H9 (cell line): ENCODE results near the gene TEX2. TPM values are rescaled to one million over a fixed set of nuclear protein-coding genes. Genes with fewer than 3 reads are reported as not detected.

Source experiments
- DNase-seq: peaks from one replicate; pipeline ENCODE4 v3.0.0-alpha.2; 2017
- H2AFZ ChIP-seq: one replicate; pipeline ENCODE4 v1.6.1; 2013; ENCODE audit warnings: mild to moderate bottlenecking, low read length, control low read depth, moderate library complexity
- H2AK5ac ChIP-seq: 2 replicates; pipeline ENCODE4 v1.6.1; 2013; ENCODE audit warnings: low read length, control low read depth, mixed read lengths; ENCODE audit not compliant: insufficient read length
- H2BK120ac ChIP-seq: one replicate; pipeline ENCODE4 v1.6.1; 2013; ENCODE audit warnings: low read depth, mild to moderate bottlenecking, low read length, control low read depth, inconsistent platforms; ENCODE audit not compliant: poor library complexity, severe bottlenecking
- H2BK12ac ChIP-seq: 2 replicates; pipeline ENCODE4 v1.6.1; 2013; ENCODE audit warnings: low read length, control low read depth, mixed read lengths, low read depth; ENCODE audit not compliant: insufficient read length
- H2BK15ac ChIP-seq: 2 replicates; pipeline ENCODE4 v1.6.1; 2013; ENCODE audit warnings: low read depth, low read length, control low read depth
- H2BK20ac ChIP-seq: one replicate; pipeline ENCODE4 v1.6.1; 2013; ENCODE audit warnings: low read depth, mild to moderate bottlenecking, low read length, control low read depth, inconsistent platforms; ENCODE audit not compliant: poor library complexity, severe bottlenecking
- H2BK5ac ChIP-seq: 2 replicates; pipeline ENCODE4 v1.6.1; 2013; ENCODE audit warnings: low read length, control low read depth, mixed read lengths; ENCODE audit not compliant: insufficient read length
- H3K14ac ChIP-seq: 2 replicates; pipeline ENCODE4 v1.6.1; 2013; ENCODE audit warnings: low read length, control low read depth; ENCODE audit not compliant: insufficient read depth
- H3K18ac ChIP-seq: 2 replicates; pipeline ENCODE4 v1.6.1; 2013; ENCODE audit warnings: low read depth, mild to moderate bottlenecking, mixed read lengths, low read length, control low read depth; ENCODE audit not compliant: insufficient read length
- H3K23ac ChIP-seq: 2 replicates; pipeline ENCODE4 v1.6.1; 2013; ENCODE audit warnings: low read length, control low read depth, mixed read lengths, low read depth; ENCODE audit not compliant: insufficient read length
- H3K23me2 ChIP-seq: 2 replicates; pipeline ENCODE4 v1.6.1; 2013; ENCODE audit warnings: low read depth, mild to moderate bottlenecking, mixed read lengths, low read length, control low read depth; ENCODE audit not compliant: insufficient read length, poor library complexity, severe bottlenecking
- H3K27ac ChIP-seq: 2 replicates; pipeline ENCODE4 v1.5.1; 2013; ENCODE audit warnings: low read length, control low read depth, mixed read lengths, low read depth; ENCODE audit not compliant: insufficient read length
- H3K27me3 ChIP-seq: 2 replicates; pipeline ENCODE4 v1.6.1; 2013; ENCODE audit warnings: low read length, control low read depth, inconsistent platforms; ENCODE audit not compliant: insufficient read depth
- H3K4ac ChIP-seq: 2 replicates; pipeline ENCODE4 v1.6.1; 2013; ENCODE audit warnings: low read depth, mild to moderate bottlenecking, control low read depth, inconsistent platforms, low read length, moderate library complexity
- H3K4me1 ChIP-seq: 2 replicates; pipeline ENCODE4 v1.6.1; 2013; ENCODE audit warnings: low read length, control low read depth, inconsistent platforms; ENCODE audit not compliant: insufficient read depth
- H3K4me2 ChIP-seq: 2 replicates; pipeline ENCODE4 v1.6.1; 2013; ENCODE audit warnings: low read length, control low read depth, mixed read lengths; ENCODE audit not compliant: insufficient read length, insufficient read depth
- H3K56ac ChIP-seq: 2 replicates; pipeline ENCODE4 v1.6.1; 2013; ENCODE audit warnings: low read depth, mild to moderate bottlenecking, mixed read lengths, low read length, control low read depth; ENCODE audit not compliant: insufficient read length
- H3K79me1 ChIP-seq: 2 replicates; pipeline ENCODE4 v1.6.1; 2013; ENCODE audit warnings: low read depth, mild to moderate bottlenecking, moderate library complexity, low read length, control low read depth, inconsistent platforms; ENCODE audit not compliant: insufficient read depth, poor library complexity, severe bottlenecking
- H3K79me2 ChIP-seq: 2 replicates; pipeline ENCODE4 v1.6.1; 2013; ENCODE audit warnings: low read length, control low read depth, inconsistent platforms; ENCODE audit not compliant: insufficient read depth
- H3K9ac ChIP-seq: 2 replicates; pipeline ENCODE4 v1.6.1; 2013; ENCODE audit warnings: low read length, control low read depth, mixed read lengths; ENCODE audit not compliant: insufficient read length; ENCODE audit errors: extremely low read depth
- H3K9me3 ChIP-seq: one replicate; pipeline ENCODE4 v1.6.1; 2013; ENCODE audit warnings: low read depth, low read length, inconsistent platforms; ENCODE audit not compliant: control insufficient read depth
- H3T11ph ChIP-seq: one replicate; pipeline ENCODE4 v1.6.1; 2013; ENCODE audit warnings: mild to moderate bottlenecking, low read length, control low read depth, inconsistent platforms
- H4K20me1 ChIP-seq: one replicate; pipeline ENCODE4 v1.6.1; 2013; ENCODE audit not compliant: control insufficient read depth, insufficient read length, insufficient read depth
- H4K5ac ChIP-seq: 2 replicates; pipeline ENCODE4 v1.6.1; 2013; ENCODE audit warnings: low read depth, mild to moderate bottlenecking, mixed read lengths, low read length, control low read depth; ENCODE audit not compliant: insufficient read length
- H4K8ac ChIP-seq: replicated peaks from 2 replicates; pipeline ENCODE4 v1.6.1; 2013; ENCODE audit warnings: low read length, control low read depth, mixed read lengths, low read depth; ENCODE audit not compliant: insufficient read length
- H4K91ac ChIP-seq: 2 replicates; pipeline ENCODE4 v1.6.1; 2013; ENCODE audit warnings: low read depth, mild to moderate bottlenecking, moderate library complexity, mixed read lengths, low read length, control low read depth; ENCODE audit not compliant: insufficient read length
- H3K27ac Mint-ChIP-seq, 3 experiments: 2 replicates in 2 of 3; 3 replicates in 1 of 3; pipeline ENCODE4 v1.8.0; 2020 to 2021; ENCODE audit warnings: mixed read lengths in 3 of 3, mild to moderate bottlenecking in 1 of 3, moderate library complexity in 1 of 3
- H3K27me3 Mint-ChIP-seq: 2 replicates; pipeline ENCODE4 v1.8.0; 2021; ENCODE audit warnings: low read depth, mild to moderate bottlenecking, moderate library complexity, mixed read lengths
- H3K36me3 Mint-ChIP-seq, 3 experiments: 2 replicates in 2 of 3; 3 replicates in 1 of 3; pipeline ENCODE4 v1.8.0; 2020 to 2021; ENCODE audit warnings: low read depth in 3 of 3, mixed read lengths in 3 of 3; ENCODE audit not compliant: insufficient read depth in 1 of 3
- H3K4me1 Mint-ChIP-seq, 2 experiments: 2 replicates each; pipeline ENCODE4 v1.8.0; 2020; ENCODE audit warnings: mixed read lengths in 2 of 2
- H3K4me3 Mint-ChIP-seq, 2 experiments: 2 replicates in 1 of 2; 3 replicates in 1 of 2; pipeline ENCODE4 v1.8.0; 2020 to 2021; ENCODE audit warnings: mild to moderate bottlenecking in 2 of 2, mixed read lengths in 2 of 2, moderate library complexity in 1 of 2
- H3K9me3 Mint-ChIP-seq, 2 experiments: 2 replicates in 1 of 2; 3 replicates in 1 of 2; pipeline ENCODE4 v1.8.0; 2020; ENCODE audit warnings: mild to moderate bottlenecking in 2 of 2, mixed read lengths in 2 of 2, moderate library complexity in 1 of 2
- WGBS: extraction: QIAGEN DNeasy Blood & Tissue Kit; methylation state at CpG from one replicate; pipeline ENCODE4 v1.1.7; 2013; ENCODE audit warnings: missing lambda C conversion rate, low lambda C conversion rate, mixed read lengths; ENCODE audit not compliant: insufficient read length; ENCODE audit errors: extremely low coverage; 5-methylcytosine and 5-hydroxymethylcytosine counted together
- total RNA-seq: library from RNA; stranded (reverse); gene quantifications from 2 replicates; pipeline ENCODE4 v1.2.1, GENCODE V29; 2021
- TF ChIP-seq, protein P1 (sequence below): fragments of 200-600 bp; sonication (generic); conservative IDR thresholded peaks from 3 replicates; pipeline ENCODE4 v1.8.0; 2021; ENCODE audit warnings: antibody characterized with exemption, mild to moderate bottlenecking

The TEX2 gene
- total RNA-seq, 1 experiment from 2014 or later, result 12.2 TPM

- no peaks in the 10 kb centered on the region for H3K9me3 ChIP-seq
- no peak overlapping the region for H3K4ac ChIP-seq
- H2AK5ac ChIP-seq, result no peak overlapping the region
- Mint-ChIP-seq H3K27me3 (no peaks in the 10 kb centered on the region), H3K4me3 (no peak overlapping the region), H3K4me1 (peaks cover 22 to 24% of the 10 kb centered on the region in 2 experiments), H3K36me3 (peaks cover 0 to 17% (median 4%) of the 10 kb centered on the region in 3 experiments; a peak in 4 of 7 replicates), H3K27ac (no peak overlapping the region), H3K9me3 (no peaks in the 10 kb centered on the region)
- H3K56ac ChIP-seq, result no peak overlapping the region
- H3K23me2 ChIP-seq, result no peaks in the 10 kb centered on the region
- H4K91ac ChIP-seq, result no peak overlapping the region
- no peak overlapping the region for H3K27ac ChIP-seq
- no peak overlapping the region for H2BK20ac ChIP-seq
- no peak overlapping the region for H3K23ac ChIP-seq
- H3K14ac ChIP-seq, result no peak overlapping the region
- TF ChIP-seq, protein P1, sequence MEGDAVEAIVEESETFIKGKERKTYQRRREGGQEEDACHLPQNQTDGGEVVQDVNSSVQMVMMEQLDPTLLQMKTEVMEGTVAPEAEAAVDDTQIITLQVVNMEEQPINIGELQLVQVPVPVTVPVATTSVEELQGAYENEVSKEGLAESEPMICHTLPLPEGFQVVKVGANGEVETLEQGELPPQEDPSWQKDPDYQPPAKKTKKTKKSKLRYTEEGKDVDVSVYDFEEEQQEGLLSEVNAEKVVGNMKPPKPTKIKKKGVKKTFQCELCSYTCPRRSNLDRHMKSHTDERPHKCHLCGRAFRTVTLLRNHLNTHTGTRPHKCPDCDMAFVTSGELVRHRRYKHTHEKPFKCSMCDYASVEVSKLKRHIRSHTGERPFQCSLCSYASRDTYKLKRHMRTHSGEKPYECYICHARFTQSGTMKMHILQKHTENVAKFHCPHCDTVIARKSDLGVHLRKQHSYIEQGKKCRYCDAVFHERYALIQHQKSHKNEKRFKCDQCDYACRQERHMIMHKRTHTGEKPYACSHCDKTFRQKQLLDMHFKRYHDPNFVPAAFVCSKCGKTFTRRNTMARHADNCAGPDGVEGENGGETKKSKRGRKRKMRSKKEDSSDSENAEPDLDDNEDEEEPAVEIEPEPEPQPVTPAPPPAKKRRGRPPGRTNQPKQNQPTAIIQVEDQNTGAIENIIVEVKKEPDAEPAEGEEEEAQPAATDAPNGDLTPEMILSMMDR, result no peak
- no peak for DNase-seq
- no peak overlapping the region for H2AFZ ChIP-seq
- no peaks in the 10 kb centered on the region for H3K27me3 ChIP-seq
- no peak overlapping the region for H2BK5ac ChIP-seq
- no peak overlapping the region for H4K8ac ChIP-seq
- no peaks in the 10 kb centered on the region for H3K79me2 ChIP-seq
- no CpG with 5 or more reads among the region's 3 CpGs for WGBS
- no peaks in the 10 kb centered on the region for H3K79me1 ChIP-seq
- peaks cover 3% of the 10 kb centered on the region; the same call in 1 of the 2 replicates for H3K4me1 ChIP-seq
- H2BK120ac ChIP-seq, result no peak overlapping the region
- H3K4me2 ChIP-seq, result no peak overlapping the region
- H3T11ph ChIP-seq, result no peak overlapping the region
- no peaks in the 10 kb centered on the region for H4K20me1 ChIP-seq
- H2BK15ac ChIP-seq, result no peak overlapping the region
- no peak overlapping the region for H3K9ac ChIP-seq
- no peak overlapping the region for H2BK12ac ChIP-seq
- no peak overlapping the region for H3K18ac ChIP-seq
- H4K5ac ChIP-seq, result no peak overlapping the region
These were observed 109.3 kb downstream of the TEX2 start for GRCh38 chr17:64153565-64154312.
